ENCODE data around the gene VAPB.

Gene VAPB

GRCh38 chr20:58381627-58382026 lies 7.4 kb upstream of the VAPB start:
- no peak for FAIRE-seq

DNA sequence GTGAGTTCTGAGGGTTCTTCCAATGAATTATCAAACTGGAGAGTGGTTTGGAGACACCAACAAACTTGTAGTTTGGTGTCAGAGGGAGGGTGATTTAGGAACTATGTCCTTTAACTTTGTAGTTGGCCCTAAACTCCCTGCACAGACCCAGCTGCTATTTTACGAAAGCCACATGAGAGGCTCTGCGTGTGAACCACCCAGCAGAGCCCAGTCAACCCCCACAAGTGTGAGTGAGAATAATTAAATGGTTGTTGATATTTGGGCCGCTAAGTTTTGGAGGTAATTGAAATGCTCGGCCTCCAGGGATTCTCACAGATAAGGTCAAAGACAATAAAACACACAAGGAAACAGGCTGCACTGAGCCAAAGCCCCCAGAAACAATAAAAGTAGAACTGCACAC lies 6.9 kb upstream of the VAPB start:
- no peak for FAIRE-seq

DNA sequence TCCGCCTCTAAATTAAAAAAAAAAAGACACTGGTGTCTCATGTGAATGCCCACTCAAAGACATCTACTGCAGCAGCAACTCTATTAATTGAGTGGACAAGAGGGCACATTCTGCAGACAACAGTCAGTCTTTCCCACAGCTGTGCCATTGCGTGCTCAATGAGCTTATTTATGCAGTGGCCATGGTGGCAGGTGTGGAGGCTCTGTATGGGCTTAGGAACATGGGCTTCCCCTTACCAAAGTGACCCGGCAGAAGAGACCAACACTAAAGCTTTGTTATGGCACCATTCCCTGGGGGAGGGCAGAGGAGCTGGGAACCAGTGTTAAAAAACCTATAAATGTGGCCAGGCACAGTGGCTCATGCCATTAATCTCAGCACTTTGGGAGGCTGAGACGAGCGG lies 4.2 kb upstream of the VAPB start:
- FAIRE-seq = no peak

GRCh38 chr20:58388028-58388601 lies 914 bp upstream of the VAPB start:
- FAIRE-seq = no peak

DNA sequence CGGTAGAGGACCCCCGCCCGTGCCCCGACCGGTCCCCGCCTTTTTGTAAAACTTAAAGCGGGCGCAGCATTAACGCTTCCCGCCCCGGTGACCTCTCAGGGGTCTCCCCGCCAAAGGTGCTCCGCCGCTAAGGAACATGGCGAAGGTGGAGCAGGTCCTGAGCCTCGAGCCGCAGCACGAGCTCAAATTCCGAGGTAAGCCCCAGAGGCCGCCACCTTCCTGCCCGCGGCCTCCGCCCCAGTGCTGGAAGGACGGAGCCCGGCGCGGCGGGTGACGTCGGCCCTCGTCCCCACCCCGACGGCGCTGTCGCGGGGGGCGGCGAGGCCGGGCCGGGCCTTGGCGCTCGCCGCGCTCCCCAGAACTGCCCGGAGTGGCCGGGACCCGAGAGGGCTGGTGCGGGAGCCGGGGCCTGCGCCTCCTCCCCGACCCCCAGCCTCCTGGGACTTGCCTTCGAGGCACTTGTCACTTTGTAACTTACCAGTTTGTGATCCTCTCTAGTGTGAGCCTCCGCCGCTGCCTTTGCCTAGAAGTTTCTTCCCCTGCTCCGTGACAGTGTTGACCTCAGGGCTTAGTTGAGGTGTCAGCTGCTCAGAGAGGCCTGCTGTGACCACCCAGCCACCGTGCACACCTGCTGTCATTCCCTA lies 417 bp downstream of the VAPB start:
- FAIRE-seq = no peak

DNA sequence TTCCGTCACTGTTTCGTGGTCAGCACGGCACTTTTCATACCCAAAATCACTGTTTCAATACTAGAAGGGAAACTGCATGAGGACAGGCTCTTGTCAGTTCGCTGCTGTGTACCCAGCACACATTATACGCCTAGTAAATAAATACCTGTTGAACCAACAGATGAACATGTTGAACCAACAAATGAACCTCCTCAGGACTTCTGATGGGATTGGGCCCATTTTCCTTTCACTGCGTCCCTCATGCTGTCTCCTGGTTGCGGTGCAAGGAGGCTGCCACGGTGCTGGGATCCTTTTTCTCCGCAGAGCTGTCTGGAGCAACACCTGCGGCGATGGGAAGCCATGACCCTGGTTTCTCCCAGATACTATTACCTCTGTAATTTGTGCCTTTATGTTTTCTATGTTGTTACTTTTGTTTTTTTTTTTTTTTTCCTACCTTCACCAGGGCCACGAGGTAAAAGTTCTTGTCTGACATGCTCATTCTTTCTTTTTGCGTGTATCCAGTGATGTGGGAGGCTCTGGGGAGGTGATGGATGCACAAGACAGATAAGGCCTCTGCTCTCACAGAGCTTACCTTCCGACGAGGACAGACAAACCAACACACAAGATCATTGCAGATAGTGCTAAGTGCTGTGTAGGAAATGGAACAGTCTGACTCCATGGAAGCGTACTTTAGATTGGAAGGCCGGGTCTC lies 1.1 kb downstream of the VAPB start:
- FAIRE-seq = no peak

DNA sequence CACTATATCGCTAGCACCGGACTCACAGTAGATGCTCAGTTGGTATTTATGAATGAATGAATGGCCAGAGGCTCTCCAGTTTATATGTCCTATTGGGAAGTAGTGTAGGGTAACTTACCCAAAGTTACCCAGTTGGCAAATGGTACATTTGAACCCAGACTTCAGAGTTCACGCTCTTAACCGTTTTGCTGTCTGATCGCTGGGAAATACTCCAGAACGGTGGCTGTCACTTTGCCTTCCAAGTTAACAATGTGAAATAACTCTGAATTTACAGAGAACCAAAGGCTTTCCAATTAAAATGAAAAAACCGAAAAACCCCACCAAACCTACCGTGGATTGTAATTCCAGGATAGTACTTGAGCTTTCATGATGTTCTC lies 1.6 kb downstream of the VAPB start:
- FAIRE-seq = no peak

GRCh38 chr20:58392286-58392685 lies 3.3 kb downstream of the VAPB start:
- no peak for FAIRE-seq

DNA sequence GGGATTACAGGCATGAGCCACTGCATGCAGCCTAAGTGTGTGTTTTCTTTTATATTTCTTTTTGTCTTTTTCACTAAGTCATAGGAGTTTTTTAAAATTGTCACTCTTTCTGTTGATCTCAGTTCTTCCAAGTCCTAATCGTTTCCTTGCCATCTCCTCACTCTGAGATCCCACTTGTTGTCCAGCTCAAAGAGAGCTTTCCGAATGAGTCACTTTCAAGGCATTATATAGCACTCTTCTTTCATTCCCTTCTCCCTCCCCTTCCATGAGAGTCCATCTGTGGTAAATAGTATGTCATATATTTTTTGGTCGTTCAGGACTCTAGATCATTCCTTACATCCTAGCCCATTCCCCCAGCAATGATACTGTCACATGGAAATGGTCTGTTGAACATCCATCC lies 4.3 kb downstream of the VAPB start:
- no peak for FAIRE-seq

- no peak for FAIRE-seq
Measured at GRCh38 chr20:58394801-58395200, 5.8 kb downstream of the VAPB start.

GRCh38 chr20:58395604-58396003 lies 6.6 kb downstream of the VAPB start:
- FAIRE-seq = no peak

DNA sequence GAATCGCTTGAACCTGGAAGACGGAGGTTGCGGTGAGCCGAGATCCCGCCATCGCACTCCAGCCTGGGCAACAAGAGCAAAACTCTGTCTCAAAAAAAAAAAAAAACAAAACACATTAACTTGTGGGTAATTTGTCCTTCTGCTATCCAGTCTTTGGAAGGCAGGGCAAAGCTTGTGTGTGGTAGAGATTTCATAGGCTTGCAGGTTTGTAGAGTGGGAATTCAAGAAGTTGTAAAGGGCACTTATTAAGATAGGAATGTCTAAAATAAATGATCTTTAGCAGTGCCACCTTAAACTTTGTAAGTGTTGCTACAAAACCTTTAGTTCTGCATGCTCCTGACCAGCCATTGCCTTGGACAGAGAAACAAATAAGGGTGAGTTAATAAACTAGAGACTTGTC lies 8.4 kb downstream of the VAPB start:
- FAIRE-seq = no peak

- no peak for FAIRE-seq
Measured at GRCh38 chr20:58398254-58398653, 9.2 kb downstream of the VAPB start.

GRCh38 chr20:58399926-58400325 lies 10.9 kb downstream of the VAPB start:
- no peak for FAIRE-seq

DNA sequence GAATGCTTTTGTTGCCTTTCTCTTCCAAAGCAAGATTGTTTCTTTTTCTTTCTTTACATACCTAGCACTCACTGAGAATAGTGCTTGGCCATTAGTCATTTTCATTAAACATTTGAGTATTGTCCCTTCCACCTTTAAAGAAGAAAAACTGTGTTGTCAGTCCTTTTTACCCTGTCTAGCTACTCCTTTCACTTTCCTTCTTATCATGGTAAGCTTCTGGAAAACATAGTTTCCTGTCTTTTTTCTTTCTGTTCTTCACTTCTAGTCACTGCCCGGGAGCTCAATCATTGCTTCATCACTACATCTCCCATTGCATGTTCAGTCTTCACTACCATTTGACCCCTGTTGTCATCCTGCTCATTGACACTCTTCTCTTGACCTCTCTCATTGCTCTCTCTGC lies 12.1 kb downstream of the VAPB start:
- no peak for FAIRE-seq

DNA sequence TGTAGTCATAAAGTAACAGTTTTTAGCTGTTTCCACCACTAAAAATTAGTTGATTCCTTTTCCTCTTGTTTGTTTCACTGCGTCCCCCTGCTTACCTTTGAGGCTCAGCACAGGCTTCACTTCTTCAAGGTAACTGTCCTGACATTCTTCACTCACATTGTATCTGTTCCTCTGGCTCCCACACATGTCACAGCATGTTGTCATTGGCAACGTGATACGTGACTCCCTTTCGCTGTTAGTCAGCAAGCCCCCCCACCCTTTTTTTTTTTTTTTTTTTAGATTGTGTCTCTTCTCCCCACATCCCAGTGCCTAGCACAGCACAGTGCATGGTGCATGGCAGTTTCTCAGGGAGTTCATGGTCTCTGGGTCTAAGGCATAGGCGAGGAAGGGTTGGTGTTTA lies 13.3 kb downstream of the VAPB start:
- FAIRE-seq = no peak

DNA sequence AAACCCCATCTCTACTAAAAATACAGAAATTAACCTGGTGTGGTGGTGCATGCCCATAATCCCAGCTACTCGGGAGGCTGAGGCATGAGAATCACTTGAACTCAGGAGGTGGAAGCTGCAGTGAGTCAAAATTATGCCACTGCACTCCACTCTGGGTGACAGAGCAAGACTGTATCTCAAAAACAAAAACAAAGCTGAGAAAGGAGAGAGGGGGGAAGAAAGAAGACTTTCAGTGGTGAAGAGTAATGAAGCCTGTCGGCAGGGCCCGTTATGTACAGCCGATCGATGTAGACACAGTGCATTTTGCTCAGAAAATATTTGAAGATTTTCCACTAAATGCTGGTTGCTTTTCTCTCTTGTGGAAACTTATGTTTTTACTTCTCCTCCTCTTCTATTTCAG lies 13.8 kb downstream of the VAPB start:
- no peak for FAIRE-seq

DNA sequence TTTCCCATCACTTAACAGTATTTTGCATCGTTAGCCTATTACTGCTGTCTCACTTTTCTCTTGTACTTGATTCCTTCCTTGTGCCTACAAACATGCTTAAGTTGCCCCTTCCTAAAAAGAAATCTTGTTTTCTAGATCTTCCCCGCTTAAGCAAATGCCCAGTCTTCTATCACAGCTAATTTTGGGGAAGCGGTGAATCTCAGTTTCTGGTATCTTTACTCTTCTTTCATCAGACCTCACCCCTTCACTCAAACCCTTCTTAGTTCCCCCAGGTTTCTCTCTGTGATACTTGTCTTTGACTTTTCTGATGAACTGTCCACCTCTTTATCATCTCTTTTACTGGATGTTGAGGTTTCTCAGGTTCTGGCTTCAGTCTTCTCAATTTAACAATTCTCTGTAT lies 14.2 kb downstream of the VAPB start:
- no peak for FAIRE-seq

- no peak for FAIRE-seq
Measured at GRCh38 chr20:58405504-58406291, 16.7 kb downstream of the VAPB start.

DNA sequence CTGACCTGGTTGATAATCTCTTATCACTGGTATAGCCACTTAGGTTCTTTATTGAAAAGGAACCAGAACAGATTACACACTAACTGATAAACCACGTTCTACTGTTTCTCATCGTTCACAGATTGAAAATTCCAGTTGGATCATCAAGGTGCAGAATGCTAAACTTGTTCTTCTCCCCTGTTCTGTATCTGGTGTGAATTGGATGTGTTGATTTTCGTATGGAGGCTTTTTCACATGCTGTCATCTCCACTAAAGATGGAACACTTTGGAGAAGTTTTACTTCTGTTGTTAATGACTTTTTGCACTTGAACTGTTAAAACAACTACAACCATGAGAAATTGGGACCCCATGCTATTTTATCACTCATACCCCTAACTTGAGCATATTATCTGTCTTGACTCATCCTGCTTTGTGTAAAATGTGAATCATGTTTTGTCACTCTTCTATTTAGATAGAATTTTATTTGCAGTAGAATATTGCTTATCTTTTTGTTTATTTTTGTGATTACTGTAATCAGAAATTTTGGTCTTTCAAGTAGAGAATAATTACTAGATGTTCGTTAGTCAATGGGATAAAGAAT lies 17.5 kb downstream of the VAPB start:
- no peak for FAIRE-seq

GRCh38 chr20:58407201-58407873 lies 18.3 kb downstream of the VAPB start:
- FAIRE-seq = no peak

GRCh38 chr20:58407966-58408557 lies 19.0 kb downstream of the VAPB start:
- FAIRE-seq = no peak
